ENCODE results near the gene MAIP1.
A peak's percentile ranks its signal among the peaks of the same experiment; 100 is the strongest.
"Not testable (repeated sequence)": the region's sequence is repeated elsewhere in the genome, so short reads cannot be mapped to it uniquely, and the experiment has no call there.

Gene MAIP1

DNA sequence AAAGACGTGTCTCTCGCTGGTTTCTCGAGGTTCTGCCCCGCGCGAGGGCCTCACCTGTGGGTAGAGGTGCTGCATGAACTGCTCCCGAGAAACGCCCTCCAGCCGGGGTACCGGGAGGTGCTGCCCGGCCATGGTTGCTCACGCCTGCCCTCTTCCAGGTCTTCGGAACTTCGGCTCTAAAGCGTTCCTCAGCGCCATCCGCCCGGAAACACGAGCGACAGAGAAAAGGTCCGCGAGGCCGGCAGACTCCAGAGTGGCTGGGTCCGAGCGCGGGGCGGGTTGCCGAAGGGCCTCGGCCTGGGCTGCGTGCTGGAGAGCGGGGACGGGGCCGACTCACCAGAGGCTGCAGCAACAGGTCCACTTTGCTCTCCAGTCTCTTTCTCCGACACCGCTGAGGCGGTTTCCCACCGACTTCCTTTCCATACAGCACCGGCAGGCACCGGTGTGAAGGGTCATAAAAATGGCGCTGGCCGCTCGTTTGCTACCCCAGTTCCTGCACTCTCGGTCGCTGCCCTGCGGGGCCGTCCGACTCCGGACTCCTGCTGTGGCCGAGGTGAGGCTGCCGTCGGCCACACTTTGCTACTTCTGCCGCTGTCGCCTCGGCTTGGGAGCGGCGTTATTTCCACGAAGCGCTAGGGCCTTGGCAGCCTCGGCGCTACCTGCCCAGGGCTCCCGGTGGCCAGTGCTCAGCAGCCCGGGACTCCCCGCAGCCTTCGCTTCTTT is at the start of gene MAIP1, which contains the start of gene TYW5:
MAIP1 (plus strand) TSS at position 244 of the 723 bp plus-strand sequence; CDS start at position 461, 217 bp downstream.
TYW5 (minus strand) TSS at position 153 of the 723 bp plus-strand sequence; CDS start at position 132, 21 bp downstream.
- peak; percentile 89 for DNase-seq

- DNase-seq: no peak
Measured at GRCh38 chr2:199907008-199907714, 48.2 kb upstream of the MAIP1 start.

- no peak for DNase-seq
Measured at GRCh38 chr2:199910338-199911051, 44.9 kb upstream of the MAIP1 start.

GRCh38 chr2:199911052-199911876 is 44.1 kb upstream of the MAIP1 start, which contains the start of gene C2orf69:
C2orf69 (plus strand) TSS chr2:199911293; CDS start chr2:199911439, 146 bp downstream.
- peak; percentile 98 for DNase-seq

DNA sequence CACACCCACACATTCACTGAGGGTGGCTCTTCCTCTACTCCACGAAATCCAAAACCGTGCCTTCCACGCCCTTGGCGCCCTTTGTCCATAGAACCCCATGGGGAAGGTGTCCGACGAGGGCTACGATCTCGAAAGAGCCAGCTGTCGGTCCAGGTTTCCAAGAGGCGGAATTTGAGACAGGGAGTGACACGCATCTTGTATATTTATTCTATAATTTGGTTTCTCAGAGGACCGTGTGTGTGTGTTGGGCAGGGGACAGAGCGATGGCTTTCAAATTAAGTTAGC is 43.6 kb upstream of the MAIP1 start:
- no peak for DNase-seq

DNA sequence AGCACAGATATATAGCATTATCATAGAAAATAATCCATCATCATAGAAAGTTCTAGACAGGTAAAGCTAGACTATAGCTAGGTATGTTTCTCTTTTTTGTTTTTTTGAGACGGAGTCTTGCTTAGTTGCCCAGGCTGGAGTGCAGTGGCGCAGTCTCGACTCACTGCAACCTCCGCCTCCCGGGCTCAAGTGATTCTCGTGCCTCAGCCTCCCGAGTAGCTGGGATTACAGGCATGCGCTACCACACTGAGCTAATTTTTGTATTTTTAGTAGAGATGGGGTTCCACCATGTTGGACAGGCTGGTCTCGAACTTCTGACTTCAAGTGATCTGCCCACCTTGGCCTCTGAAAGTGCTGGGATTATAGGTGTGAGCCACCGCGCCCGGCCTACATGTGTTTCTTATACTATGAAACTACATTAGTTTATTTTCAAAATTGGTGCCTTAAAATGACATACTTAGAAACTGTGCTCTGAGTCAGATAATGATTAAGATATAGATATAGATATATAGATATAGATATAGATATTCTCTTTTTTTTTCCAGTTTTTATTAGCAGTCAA is 42.7 kb upstream of the MAIP1 start:
- not testable (repeated sequence) for DNase-seq

GRCh38 chr2:199914372-199914958 is 40.9 kb upstream of the MAIP1 start:
- DNase-seq: no peak

GRCh38 chr2:199916980-199917379 is 38.4 kb upstream of the MAIP1 start:
- no peak for DNase-seq

DNA sequence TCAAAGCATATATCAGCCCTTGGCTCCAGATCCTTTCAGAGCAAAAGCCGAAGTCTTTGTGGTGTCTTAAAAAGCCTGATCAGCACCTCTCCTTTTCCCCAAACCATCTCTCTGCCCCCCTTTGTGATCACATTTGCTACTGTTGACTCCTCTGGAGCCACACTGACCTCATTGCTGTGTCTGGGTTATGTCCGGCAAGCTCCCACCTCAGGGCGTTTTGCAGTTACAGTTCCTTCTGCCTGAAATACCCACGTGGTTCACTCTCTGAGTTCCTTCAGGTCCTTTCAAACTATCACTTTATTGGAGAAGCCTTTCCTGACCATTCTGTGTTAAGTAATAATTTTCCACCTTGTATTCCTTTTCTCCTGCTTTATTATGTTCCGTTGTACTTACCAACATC is 32.5 kb upstream of the MAIP1 start:
- no peak for DNase-seq

- DNase-seq: no peak
Measured at GRCh38 chr2:199923924-199924323, 31.5 kb upstream of the MAIP1 start.

- DNase-seq: no peak
Measured at GRCh38 chr2:199926806-199927205, 28.6 kb upstream of the MAIP1 start.

- no peak for DNase-seq
Measured at GRCh38 chr2:199928226-199928625, 27.2 kb upstream of the MAIP1 start.

DNA sequence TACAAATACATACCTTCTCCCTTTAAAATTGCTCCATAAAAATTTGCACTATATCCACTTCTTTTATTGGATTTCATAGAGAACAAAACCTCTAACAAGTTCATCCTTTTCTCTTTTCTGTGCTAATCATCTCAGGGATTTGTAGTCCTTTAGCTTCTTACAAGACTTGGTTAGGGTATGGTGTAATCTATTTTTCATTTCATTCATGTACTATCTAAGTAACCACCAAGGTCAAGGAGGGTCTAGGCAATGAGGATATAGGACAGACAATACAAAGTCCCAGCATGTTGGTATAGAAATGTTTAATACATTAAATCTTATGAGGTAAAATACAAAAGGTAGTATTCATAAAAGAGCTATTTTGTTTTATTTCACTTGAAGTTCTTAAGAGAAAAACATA is 26.8 kb upstream of the MAIP1 start:
- DNase-seq: no peak

GRCh38 chr2:199929262-199929661 is 26.1 kb upstream of the MAIP1 start:
- DNase-seq: no peak

DNA sequence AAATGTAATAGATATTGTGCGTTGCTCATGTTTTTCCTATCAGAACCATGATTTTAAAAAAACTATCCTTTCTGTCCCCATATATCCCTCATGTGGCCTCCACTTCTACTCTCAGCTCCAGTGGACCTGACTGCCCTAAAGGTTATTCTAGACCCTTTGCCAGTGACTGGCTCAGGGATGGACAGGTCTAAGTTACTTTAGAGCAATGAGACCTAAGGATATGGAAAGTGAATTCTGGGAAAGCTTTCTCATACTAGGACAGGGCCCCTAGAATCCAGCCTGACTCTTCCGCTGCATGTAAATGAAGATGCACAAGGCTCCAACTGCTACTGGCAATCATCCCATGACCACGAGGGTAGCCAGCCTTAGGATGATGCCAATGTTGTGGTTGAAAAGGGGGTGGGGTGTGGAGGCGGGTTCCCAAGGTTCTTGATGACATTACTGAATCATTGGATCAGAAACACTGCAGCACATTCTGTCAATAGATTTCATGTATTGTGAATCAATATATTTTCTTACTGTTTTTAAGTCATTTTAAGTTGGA is 23.0 kb upstream of the MAIP1 start:
- no peak for DNase-seq

GRCh38 chr2:199933466-199933865 is 21.9 kb upstream of the MAIP1 start:
- DNase-seq: no peak

GRCh38 chr2:199936554-199936953 is 18.8 kb upstream of the MAIP1 start:
- DNase-seq: no peak

GRCh38 chr2:199940373-199940772 is 15.0 kb upstream of the MAIP1 start:
- no peak for DNase-seq

GRCh38 chr2:199943373-199943772 is 12.0 kb upstream of the MAIP1 start:
- DNase-seq: no peak

DNA sequence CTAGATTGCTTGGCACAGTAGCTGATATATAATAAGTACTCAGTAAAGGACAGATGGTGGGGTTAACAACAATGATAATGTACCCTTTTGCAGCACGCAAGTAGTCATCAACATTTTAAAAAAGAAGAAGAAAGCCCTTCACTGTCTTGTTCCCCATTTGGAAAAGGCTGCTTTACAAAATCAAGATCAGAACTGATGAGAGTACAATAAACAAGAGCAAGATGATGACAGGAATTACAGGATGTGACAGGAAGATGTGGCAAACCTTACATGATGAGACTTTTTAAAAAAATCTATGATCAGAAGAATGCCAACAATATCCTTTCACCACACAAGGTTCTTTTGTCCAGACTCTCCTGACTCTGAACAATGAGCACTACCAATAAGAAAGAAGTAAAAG is 9.2 kb upstream of the MAIP1 start:
- DNase-seq: no peak

DNA sequence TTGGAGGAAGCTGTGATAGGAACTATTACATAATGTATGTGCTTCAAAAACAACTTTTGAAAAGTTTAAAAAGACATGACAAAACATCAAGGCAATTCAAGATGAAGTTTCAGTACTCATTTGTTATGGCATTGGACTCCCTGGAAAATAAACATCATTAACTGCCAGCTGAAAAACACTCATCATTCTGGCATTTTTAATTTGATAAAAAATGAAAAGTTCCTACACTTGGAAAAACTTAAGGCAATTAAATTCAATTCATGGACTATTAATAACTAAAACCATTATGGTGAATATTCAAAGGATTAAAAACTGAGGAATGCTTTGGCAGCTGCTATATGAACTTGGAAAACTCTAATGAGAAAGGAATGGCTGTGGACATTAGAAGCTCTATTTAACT is 8.5 kb upstream of the MAIP1 start:
- no peak for DNase-seq

DNA sequence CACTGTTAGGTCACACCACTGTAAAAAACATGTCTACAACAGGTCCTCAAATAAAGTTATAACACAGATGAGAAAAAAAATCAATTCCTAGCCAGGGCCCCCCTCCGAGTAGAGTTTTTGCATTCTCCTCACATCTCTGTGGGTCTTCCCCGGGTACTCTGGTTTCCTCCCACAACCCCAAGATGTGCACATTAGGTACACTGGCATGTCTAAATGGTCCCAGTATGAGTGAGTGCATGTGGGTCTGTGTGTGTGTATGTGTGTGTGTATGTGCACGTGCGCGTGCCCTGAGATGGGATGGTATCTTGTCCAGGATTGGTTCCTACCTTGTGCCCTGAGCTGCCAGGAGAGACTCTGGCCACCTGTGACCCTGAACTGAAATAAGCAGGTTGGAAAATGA is 5.0 kb upstream of the MAIP1 start:
- DNase-seq: no peak
